Endothelial cell of umbilical vein (primary cell): ENCODE results near the gene TENT4B. TPM values are rescaled to one million over a fixed set of nuclear protein-coding genes. Genes with fewer than 3 reads are reported as not detected.

Experiments used
- BruUV-seq: library from RNA; stranded (reverse); fragments of 400-500 nt; replicated peaks from 2 replicates; lab custom pipeline; 2021; lab: Mats Ljungman, UMichigan
- CTCF ChIA-PET: fragments of 300-600, 350-600 bp; sonication (Branson Sonifier 250); formaldehyde crosslinking; loops from one replicate; lab custom pipeline; 2021; ENCODE audit warnings: antibody characterized with exemption, inconsistent platforms; lab: Charles Lee
- POLR2A ChIA-PET: fragments of 300-600, 350-600 bp; sonication (Branson Sonifier 250); formaldehyde crosslinking; loops from one replicate; lab custom pipeline; 2021; ENCODE audit warnings: antibody characterized with exemption, inconsistent platforms; lab: Charles Lee
- DNase-seq: peaks from one replicate; pipeline ENCODE4 v3.0.0-alpha.2; 2011; ENCODE audit warnings: low read depth, low spot score
- FAIRE-seq: peaks from 2 replicates; lab custom pipeline; 2011; peaks lifted over from hg19 to GRCh38; lab: Jason Lieb, UNC
- H2AFZ ChIP-seq: 2 replicates; pipeline ENCODE4 v1.6.0; 2012; ENCODE audit warnings: low read depth, low read length, control low read depth, inconsistent platforms
- H3K27ac ChIP-seq: 2 replicates; pipeline ENCODE4 v1.5.1; 2011; ENCODE audit warnings: low read depth, mild to moderate bottlenecking, control low read depth, low read length, moderate library complexity; ENCODE audit not compliant: insufficient read depth
- H3K27me3 ChIP-seq, 2 experiments: 2 replicates each; pipeline versions ENCODE4 v1.6.0 to v1.6.1; 2011; ENCODE audit warnings: low read length in 2 of 2, mixed read lengths in 1 of 2; ENCODE audit not compliant: control insufficient read depth in 2 of 2, insufficient read depth in 2 of 2
- H3K36me3 ChIP-seq, 2 experiments: 2 replicates in 1 of 2; 3 replicates in 1 of 2; pipeline ENCODE4 v1.5.1; 2011; ENCODE audit warnings: low read length in 2 of 2, mild to moderate bottlenecking in 1 of 2, moderate library complexity in 1 of 2; ENCODE audit not compliant: control insufficient read depth in 2 of 2, insufficient read depth in 2 of 2; ENCODE audit errors: extremely low read depth in 1 of 2
- H3K4me1 ChIP-seq: 3 replicates; pipeline ENCODE4 v1.5.1; 2011; ENCODE audit warnings: mild to moderate bottlenecking, low read length; ENCODE audit not compliant: control insufficient read depth, insufficient read depth; ENCODE audit errors: extremely low read depth
- H3K4me2 ChIP-seq: 2 replicates; pipeline ENCODE4 v1.6.1; 2011; ENCODE audit warnings: low read length, control low read depth, mixed read lengths; ENCODE audit not compliant: insufficient read depth
- H3K4me3 ChIP-seq, 3 experiments: fragments of 200-600 bp in 1 of 3; sonication (generic), shearing (Covaris generic) in 1 of 3; replicated peaks in 1 of 3; 2 replicates each; pipeline ENCODE4 v1.5.1; 2011 to 2016; ENCODE audit warnings: control low read depth in 3 of 3, low read length in 3 of 3, mild to moderate bottlenecking in 2 of 3, inconsistent platforms in 1 of 3, low read depth in 1 of 3, moderate library complexity in 1 of 3; ENCODE audit not compliant: insufficient read depth in 1 of 3
- H3K79me2 ChIP-seq: 2 replicates; pipeline ENCODE4 v1.6.0; 2012; ENCODE audit warnings: low read length, inconsistent platforms; ENCODE audit not compliant: control insufficient read depth, insufficient read depth
- H3K9ac ChIP-seq: replicated peaks from 2 replicates; pipeline ENCODE3; 2011; ENCODE audit warnings: low read length, control low read depth; ENCODE audit not compliant: insufficient read depth; ENCODE audit errors: extremely low read depth
- H3K9me1 ChIP-seq: replicated peaks from 3 replicates; pipeline ENCODE4 v1.6.0; 2011; ENCODE audit warnings: mild to moderate bottlenecking, low read length; ENCODE audit not compliant: control insufficient read depth, insufficient read depth; ENCODE audit errors: extremely low read depth
- H3K9me3 ChIP-seq: replicated peaks from 2 replicates; pipeline ENCODE4 v1.5.1; 2012; ENCODE audit warnings: low read length, inconsistent platforms; ENCODE audit not compliant: control insufficient read depth, insufficient read depth
- H4K20me1 ChIP-seq: replicated peaks from 2 replicates; pipeline ENCODE3; 2011; ENCODE audit warnings: mild to moderate bottlenecking, low read length; ENCODE audit not compliant: control insufficient read depth, insufficient read depth; ENCODE audit errors: extremely low read depth
- CTCF ChIP-seq, 2 donors: IDR thresholded peaks; 1 replicate in 1 of 2; 2 replicates in 1 of 2; pipeline ENCODE4 v1.5.1; 2011; ENCODE audit warnings: low read length in 2 of 2, mild to moderate bottlenecking in 2 of 2, moderate library complexity in 2 of 2, control low read depth in 1 of 2, inconsistent platforms in 1 of 2, low read depth in 1 of 2; ENCODE audit not compliant: insufficient read depth in 1 of 2; ENCODE audit errors: extremely low read depth in 1 of 2
- EZH2 ChIP-seq: IDR thresholded peaks from 2 replicates; pipeline ENCODE4 v1.6.1; 2012; ENCODE audit warnings: borderline replicate concordance, low read depth, mild to moderate bottlenecking, moderate library complexity, low read length, inconsistent platforms; ENCODE audit not compliant: severe bottlenecking
- FOS ChIP-seq: IDR thresholded peaks from 2 replicates; pipeline ENCODE4 v1.6.1; 2011; ENCODE audit warnings: mild to moderate bottlenecking, low read length, moderate library complexity, borderline replicate concordance; ENCODE audit not compliant: insufficient read depth
- GATA2 ChIP-seq: IDR thresholded peaks from 2 replicates; pipeline ENCODE4 v1.7.0; 2011; ENCODE audit warnings: low read depth, mild to moderate bottlenecking, moderate library complexity, mixed read lengths, low read length; ENCODE audit not compliant: insufficient read length, insufficient read depth
- JUN ChIP-seq: IDR thresholded peaks from 2 replicates; pipeline ENCODE4 v1.6.1; 2011; ENCODE audit warnings: borderline replicate concordance, low read depth; ENCODE audit not compliant: insufficient read length, insufficient read depth
- MAX ChIP-seq: IDR thresholded peaks from 2 replicates; pipeline ENCODE4 v1.6.1; 2011; ENCODE audit not compliant: insufficient read depth, insufficient read length
- MYC ChIP-seq: IDR thresholded peaks from one replicate; pipeline ENCODE4 v1.6.1; 2011; ENCODE audit warnings: mild to moderate bottlenecking, low read depth, low read length
- POLR2A ChIP-seq: IDR thresholded peaks from 2 replicates; pipeline ENCODE4 v1.6.1; 2012; ENCODE audit warnings: low read depth, mild to moderate bottlenecking, control low read depth, low read length
- POLR2AphosphoS5 ChIP-seq: IDR thresholded peaks from 2 replicates; pipeline ENCODE4 v1.6.1; 2012; ENCODE audit warnings: low read depth, mild to moderate bottlenecking, control low read depth, low read length, moderate library complexity; ENCODE audit not compliant: insufficient read depth
- dilution Hi-C: fragments of 300-500 bp; cut with MboI; formaldehyde crosslinking; loops from one replicate; pipeline ENCODE4 v1.15.0; 2019; ENCODE audit warnings: low sequenced_read_pairs; ENCODE audit not compliant: extremely low pct_ligation_motif_present
- intact Hi-C: fragments of 100-400 bp; cut with micrococcal nuclease; formaldehyde crosslinking; loops from one replicate; pipeline ENCODE4 v1.10.0; 2022
- polyA plus RNA-seq, 4 experiments: library from polyadenylated mRNA; depleted of rRNA in 3 of 4; stranded (reverse) in 3 of 4; unstranded in 1 of 4; fragments of >200 nt; gene quantifications; 2 replicates each; pipeline versions ENCODE4 v1.2.1 to v1.2.3, GENCODE V29; 2011 to 2012; ENCODE audit warnings: missing spikeins in 1 of 4
- total RNA-seq: library from RNA; stranded (reverse); gene quantifications from 2 replicates; pipeline ENCODE4 v1.2.3, GENCODE V29; 2021

Gene TENT4B
- total and polyA plus RNA-seq, 2 donors (not counting 3 experiments of a cell fraction or from before 2014, with no cell fraction given) = 4.2 to 13.1 TPM

- Histone ChIP-seq H3K4me2 (no peak overlapping the region), H3K27me3 (no peaks in the 10 kb centered on the region), H3K4me1 (no peaks in the 10 kb centered on the region), H3K27ac (no peak overlapping the region), H3K9ac (no peak overlapping the region), H3K9me3 (no peaks in the 10 kb centered on the region), H3K9me1 (no peaks in the 10 kb centered on the region), H3K4me3 (no peak overlapping the region), H4K20me1 (no peaks in the 10 kb centered on the region), H2AFZ (no peak overlapping the region), H3K79me2 (no peaks in the 10 kb centered on the region), H3K36me3 (no peaks in the 10 kb centered on the region)
- POLR2A ChIA-PET = no interaction called here
- intact Hi-C loops (no loop called here), dilution Hi-C loops (no loop called here)
- DNase-seq = no peak
- CTCF ChIA-PET = no interaction called here
- BruUV-seq = no TSS peak
- FAIRE-seq = no peak
- TF ChIP-seq GATA2 (no peak), EZH2 (no peak), POLR2AphosphoS5 (no peak), JUN (no peak), POLR2A (no peak), FOS (no peak), MAX (no peak), MYC (no peak), CTCF (IDR thresholded peaks at IDR 0.05; ENCODE audit: extremely low read depth in 1 of 2, insufficient read depth in 1 of 2, low read depth in 1 of 2, low read length in 2 of 2) (no peak)
These were observed 123.9 kb downstream of the TENT4B start for GRCh38 chr16:50276801-50277555.
